ENCODE measurements around the gene CLIP2.

GRCh38 chr7:74395745-74396311 is 106.6 kb downstream of the CLIP2 start:
- TF ChIP-seq POLR2AphosphoS5 (IDR thresholded peaks at IDR 0.05) (no peak), EP300 (IDR thresholded peaks at IDR 0.05; ENCODE audit: low read depth) (no peak), CTCF (IDR thresholded peaks at IDR 0.05) (no peak), POLR2A (IDR thresholded peaks at IDR 0.05) (no peak)

Data from transverse colon (tissue), 4 donors.